HFF-Myc (cell line): ENCODE measurements around the gene RIN3.

Experiments
- DNase-seq: peaks from one replicate; pipeline ENCODE4 v3.0.0-alpha.2; 2011; ENCODE audit warnings: low read depth; ENCODE audit errors: extremely low read depth
- H3K4me3 ChIP-seq: replicated peaks from 2 replicates; pipeline ENCODE4 v1.5.1; 2011; ENCODE audit warnings: low read depth, mild to moderate bottlenecking, control low read depth, low read length
- CTCF ChIP-seq: IDR thresholded peaks from 2 replicates; pipeline ENCODE4 v1.5.1; 2012; ENCODE audit warnings: mild to moderate bottlenecking, low read depth, low read length, control low read depth; ENCODE audit errors: missing control alignments

RIN3 gene

GRCh38 chr14:92520102-92521057, 6.8 kb downstream of the RIN3 start:
- TF ChIP-seq CTCF = no peak
- no peak overlapping the region for H3K4me3 ChIP-seq
- DNase-seq = no peak

DNA sequence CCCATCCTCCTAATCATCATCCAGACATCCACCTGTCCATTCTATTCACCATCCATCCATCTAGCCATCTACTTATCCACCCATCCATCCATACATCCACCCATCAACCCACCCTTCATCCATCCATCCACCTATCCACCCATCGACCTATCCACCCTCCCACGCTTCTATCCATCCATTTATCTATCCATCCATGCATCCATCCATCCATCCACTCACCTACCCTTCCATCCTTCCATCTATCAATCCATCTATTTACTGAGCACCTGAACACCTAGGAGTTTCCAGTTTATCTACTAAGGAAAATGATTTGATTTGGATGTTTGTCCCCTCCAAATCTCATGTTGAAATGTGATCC, 7.5 kb downstream of the RIN3 start:
- DNase-seq = no peak
- H3K4me3 ChIP-seq = no peak overlapping the region
- TF ChIP-seq CTCF = no peak

- no peak for TF ChIP-seq CTCF
- no peak overlapping the region for H3K4me3 ChIP-seq
- DNase-seq = no peak
Observed at GRCh38 chr14:92523752-92524151, 10.2 kb downstream of the RIN3 start.

- H3K4me3 ChIP-seq = no peak overlapping the region
Observed at GRCh38 chr14:92524602-92525185, 11.1 kb downstream of the RIN3 start.

GRCh38 chr14:92525322-92526095, 11.9 kb downstream of the RIN3 start:
- DNase-seq = no peak
- TF ChIP-seq CTCF = no peak

More at GRCh38 chr14:92524602-92525185, 11.1 kb downstream of the RIN3 start:
- no peak for DNase-seq
- no peak for TF ChIP-seq CTCF

DNA sequence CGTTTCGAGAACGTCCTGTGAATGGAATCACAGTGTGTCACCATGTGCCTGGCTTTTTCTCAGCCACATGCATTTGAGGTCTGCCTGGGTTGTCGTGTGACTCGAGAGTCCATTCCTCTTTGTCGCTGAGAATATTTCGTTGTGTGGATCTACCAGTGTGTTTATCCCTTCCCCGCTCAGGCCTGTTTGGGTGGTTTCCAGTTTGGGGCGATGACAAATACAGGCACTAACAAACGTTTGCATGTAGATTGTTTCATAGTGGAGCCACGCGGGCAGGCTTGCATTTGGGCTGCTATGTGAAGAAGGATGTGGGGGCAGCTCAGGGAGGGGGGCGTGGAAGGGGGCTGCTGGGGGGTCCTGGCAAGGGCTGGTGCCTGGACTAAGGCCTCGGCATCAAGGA, 14.1 kb downstream of the RIN3 start:
- TF ChIP-seq CTCF = no peak
- DNase-seq = no peak
- H3K4me3 ChIP-seq = no peak overlapping the region

More at GRCh38 chr14:92525322-92526095, 11.9 kb downstream of the RIN3 start:
- H3K4me3 ChIP-seq = no peak overlapping the region
